OCI-LY3 (cell line): Measurements from ENCODE around the gene EFL1.

Source experiments
- H2AFZ ChIP-seq: fragments of 200-600, 300-600 bp; shearing (Covaris generic); 2 replicates; pipeline ENCODE4 v1.6.0; 2014; ENCODE audit warnings: antibody characterized with exemption, low read depth, low read length
- H3K27ac ChIP-seq: fragments of 200-600, 300-600 bp; sonication (generic); 2 replicates; pipeline ENCODE4 v1.5.1; 2014; ENCODE audit warnings: mild to moderate bottlenecking, low read length, moderate library complexity, mixed read lengths
- H3K27me3 ChIP-seq: fragments of 200-600, 300-600 bp; sonication (generic); 2 replicates; pipeline ENCODE4 v1.6.1; 2014; ENCODE audit warnings: low read depth, low read length, mixed read lengths
- H3K36me3 ChIP-seq: fragments of 200-600, 300-600 bp; sonication (generic); replicated peaks from 2 replicates; pipeline ENCODE3; 2014; ENCODE audit warnings: low read depth, low read length, mixed read lengths
- H3K4me1 ChIP-seq: fragments of 300-600, 200-600 bp; sonication (generic); 2 replicates; pipeline ENCODE4 v1.6.1; 2014; ENCODE audit warnings: low read length, mixed read lengths
- H3K4me2 ChIP-seq: fragments of 200-600, 300-600 bp; sonication (generic); 2 replicates; pipeline ENCODE4 v1.6.1; 2014; ENCODE audit warnings: low read length, mixed read lengths
- H3K4me3 ChIP-seq: fragments of 300-600, 200-600 bp; sonication (generic); 2 replicates; pipeline ENCODE4 v1.5.1; 2014; ENCODE audit warnings: antibody characterized with exemption, mild to moderate bottlenecking, low read length, moderate library complexity
- H3K79me2 ChIP-seq: fragments of 300-600, 200-600 bp; shearing (Covaris generic); 2 replicates; pipeline ENCODE4 v1.6.1; 2014; ENCODE audit warnings: mild to moderate bottlenecking, low read length, mixed read lengths
- H3K9ac ChIP-seq: fragments of 300-600, 200-600 bp; shearing (Covaris generic); 2 replicates; pipeline ENCODE4 v1.6.0; 2014; ENCODE audit warnings: mild to moderate bottlenecking, low read length, moderate library complexity
- H3K9me3 ChIP-seq: fragments of 200-600, 300-600 bp; shearing (Covaris generic); 2 replicates; pipeline ENCODE4 v1.6.1; 2014; ENCODE audit warnings: low read length, mixed read lengths; ENCODE audit not compliant: insufficient read depth
- H4K20me1 ChIP-seq: fragments of 200-600, 300-600 bp; sonication (generic); 2 replicates; pipeline ENCODE4 v1.6.1; 2016; ENCODE audit warnings: low read length, mixed read lengths; ENCODE audit not compliant: insufficient read depth
- EZH2phosphoT487 ChIP-seq: fragments of 200-600 bp; shearing (Covaris generic); IDR thresholded peaks from 2 replicates; pipeline ENCODE4 v1.6.1; 2018; ENCODE audit warnings: antibody characterized with exemption, mixed run types, low read depth
- TF ChIP-seq, protein P1 (sequence below): fragments of 200-600, 300-600 bp; sonication (generic); IDR thresholded peaks from 2 replicates; pipeline ENCODE4 v1.5.1; 2014; ENCODE audit warnings: antibody characterized with exemption, low read length, low read depth

Gene EFL1

GRCh38 chr15:82129149-82129692 is 133.3 kb downstream of the EFL1 start:
- TF ChIP-seq, protein P1, sequence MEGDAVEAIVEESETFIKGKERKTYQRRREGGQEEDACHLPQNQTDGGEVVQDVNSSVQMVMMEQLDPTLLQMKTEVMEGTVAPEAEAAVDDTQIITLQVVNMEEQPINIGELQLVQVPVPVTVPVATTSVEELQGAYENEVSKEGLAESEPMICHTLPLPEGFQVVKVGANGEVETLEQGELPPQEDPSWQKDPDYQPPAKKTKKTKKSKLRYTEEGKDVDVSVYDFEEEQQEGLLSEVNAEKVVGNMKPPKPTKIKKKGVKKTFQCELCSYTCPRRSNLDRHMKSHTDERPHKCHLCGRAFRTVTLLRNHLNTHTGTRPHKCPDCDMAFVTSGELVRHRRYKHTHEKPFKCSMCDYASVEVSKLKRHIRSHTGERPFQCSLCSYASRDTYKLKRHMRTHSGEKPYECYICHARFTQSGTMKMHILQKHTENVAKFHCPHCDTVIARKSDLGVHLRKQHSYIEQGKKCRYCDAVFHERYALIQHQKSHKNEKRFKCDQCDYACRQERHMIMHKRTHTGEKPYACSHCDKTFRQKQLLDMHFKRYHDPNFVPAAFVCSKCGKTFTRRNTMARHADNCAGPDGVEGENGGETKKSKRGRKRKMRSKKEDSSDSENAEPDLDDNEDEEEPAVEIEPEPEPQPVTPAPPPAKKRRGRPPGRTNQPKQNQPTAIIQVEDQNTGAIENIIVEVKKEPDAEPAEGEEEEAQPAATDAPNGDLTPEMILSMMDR = no peak
- TF ChIP-seq EZH2phosphoT487 = no peak
- no peaks in the 10 kb centered on the region for H3K9me3 ChIP-seq
- H2AFZ ChIP-seq = no peak overlapping the region
- no peak overlapping the region for H3K4me2 ChIP-seq
- H4K20me1 ChIP-seq = no peaks in the 10 kb centered on the region
- H3K4me1 ChIP-seq = peaks cover 6% of the 10 kb centered on the region; the same call in 1 of the 2 replicates
- no peak overlapping the region for H3K27ac ChIP-seq
- no peak overlapping the region for H3K4me3 ChIP-seq
- H3K9ac ChIP-seq = no peak overlapping the region
- H3K27me3 ChIP-seq = no peaks in the 10 kb centered on the region
- H3K36me3 ChIP-seq = peaks cover 15% of the 10 kb centered on the region
- no peaks in the 10 kb centered on the region for H3K79me2 ChIP-seq

- Histone ChIP-seq H3K79me2 (no peaks in the 10 kb centered on the region), H3K9ac (no peak overlapping the region), H3K27me3 (no peaks in the 10 kb centered on the region), H2AFZ (no peak overlapping the region), H3K9me3 (no peaks in the 10 kb centered on the region), H4K20me1 (no peaks in the 10 kb centered on the region), H3K27ac (no peak overlapping the region), H3K36me3 (peaks cover 9% of the 10 kb centered on the region), H3K4me1 (peaks cover 6% of the 10 kb centered on the region; the same call in 1 of the 2 replicates), H3K4me2 (no peak overlapping the region), H3K4me3 (no peak overlapping the region)
- TF ChIP-seq, protein P1 = no peak
- no peak for TF ChIP-seq EZH2phosphoT487
These were observed 134.0 kb downstream of the EFL1 start for GRCh38 chr15:82128401-82129148.

GRCh38 chr15:82127581-82127980 is 135.0 kb downstream of the EFL1 start:
- Histone ChIP-seq H3K4me2 (no peak overlapping the region), H3K27me3 (no peaks in the 10 kb centered on the region), H3K36me3 (peaks cover 6% of the 10 kb centered on the region), H3K4me3 (no peak overlapping the region), H3K79me2 (no peaks in the 10 kb centered on the region), H3K4me1 (peaks cover 6% of the 10 kb centered on the region; the same call in 1 of the 2 replicates), H2AFZ (no peak overlapping the region), H3K27ac (no peak overlapping the region), H3K9ac (no peak overlapping the region), H4K20me1 (no peaks in the 10 kb centered on the region), H3K9me3 (no peaks in the 10 kb centered on the region)
- TF ChIP-seq EZH2phosphoT487 = no peak

GRCh38 chr15:82126346-82126745 is 136.2 kb downstream of the EFL1 start:
- H3K4me3 ChIP-seq = no peak overlapping the region

More at GRCh38 chr15:82126346-82126745, 136.2 kb downstream of the EFL1 start:
- H3K4me1 ChIP-seq = peaks cover 6% of the 10 kb centered on the region; the same call in 1 of the 2 replicates
- no peaks in the 10 kb centered on the region for H4K20me1 ChIP-seq
- no peak overlapping the region for H2AFZ ChIP-seq
- H3K79me2 ChIP-seq = no peaks in the 10 kb centered on the region
- peaks cover 6% of the 10 kb centered on the region for H3K36me3 ChIP-seq
- no peak overlapping the region for H3K27ac ChIP-seq
- H3K9me3 ChIP-seq = no peaks in the 10 kb centered on the region
- TF ChIP-seq, protein P1 = no peak
- no peak for TF ChIP-seq EZH2phosphoT487
- no peak overlapping the region for H3K4me2 ChIP-seq
- no peaks in the 10 kb centered on the region for H3K27me3 ChIP-seq
- no peak overlapping the region for H3K9ac ChIP-seq
